Panc1 (cell line): Measurements from ENCODE around the gene SCGB1C2. TPM values are rescaled to one million over a fixed set of nuclear protein-coding genes. Genes with fewer than 3 reads are reported as not detected.

Source experiments
- ATAC-seq: fragments of 200-7000 bp; cut with Tn5 transposase; 2 replicates; pipeline ENCODE4 v1.9.1; 2020; ENCODE audit warnings: mild to moderate bottlenecking, moderate library complexity
- BruUV-seq: library from RNA; stranded (reverse); fragments of 400-500 nt; replicated peaks from 2 replicates; lab custom pipeline; 2021; lab: Mats Ljungman, UMichigan
- CTCF ChIA-PET: fragments of 300-600 bp; sonication (Branson Sonifier 250); formaldehyde crosslinking; loops from one replicate; lab custom pipeline; 2022; ENCODE audit warnings: antibody characterized with exemption; lab: Charles Lee
- POLR2A ChIA-PET: fragments of 300-600 bp; sonication (Branson Sonifier 250); formaldehyde crosslinking; loops from one replicate; lab custom pipeline; 2022; ENCODE audit warnings: antibody characterized with exemption; lab: Charles Lee
- DNase-seq: peaks from one replicate; pipeline ENCODE4 v3.0.0-alpha.2; 2010; ENCODE audit warnings: low read depth, low spot score
- H3K27ac ChIP-seq: 2 replicates; pipeline ENCODE4 v1.5.1; 2011; ENCODE audit warnings: mild to moderate bottlenecking, low read length, inconsistent platforms
- H3K27me3 ChIP-seq: fragments of 200-500 bp; sonication (Bioruptor generic); 2 replicates; pipeline ENCODE4 v1.6.0; 2014; ENCODE audit warnings: low read length, inconsistent platforms; ENCODE audit not compliant: control insufficient read depth, insufficient read depth
- H3K36me3 ChIP-seq: fragments of 200-500 bp; sonication (Bioruptor generic); 2 replicates; pipeline ENCODE4 v1.5.1; 2014; ENCODE audit warnings: inconsistent platforms, mild to moderate bottlenecking, low read length, moderate library complexity; ENCODE audit not compliant: control insufficient read depth, insufficient read depth
- H3K4me1 ChIP-seq: 2 replicates; pipeline ENCODE4 v1.5.1; 2011; ENCODE audit warnings: inconsistent platforms, mild to moderate bottlenecking, low read length, moderate library complexity; ENCODE audit not compliant: control insufficient read depth, insufficient read depth
- H3K4me3 ChIP-seq, 2 experiments: 2 replicates each; pipeline ENCODE4 v1.5.1; 2011 to 2012; ENCODE audit warnings: low read depth in 2 of 2, low read length in 2 of 2, mild to moderate bottlenecking in 2 of 2, inconsistent platforms in 1 of 2, moderate library complexity in 1 of 2
- H3K9me3 ChIP-seq: fragments of 200-500 bp; sonication (Bioruptor generic); 2 replicates; pipeline ENCODE4 v1.5.1; 2014; ENCODE audit warnings: low read depth, mild to moderate bottlenecking, inconsistent platforms, low read length, moderate library complexity; ENCODE audit not compliant: control insufficient read depth, insufficient read depth
- POLR2AphosphoS5 ChIP-seq: IDR thresholded peaks from 2 replicates; pipeline ENCODE4 v1.6.1; 2012; ENCODE audit warnings: mild to moderate bottlenecking, low read depth, low read length, moderate library complexity
- SIN3A ChIP-seq: IDR thresholded peaks from 2 replicates; pipeline ENCODE4 v1.6.1; 2012; ENCODE audit warnings: low read depth, mild to moderate bottlenecking, low read length, moderate library complexity, borderline replicate concordance; ENCODE audit not compliant: insufficient read depth
- TCF7L2 ChIP-seq: IDR thresholded peaks from 2 replicates; pipeline ENCODE4 v1.6.1; 2011; ENCODE audit warnings: mild to moderate bottlenecking, low read depth, low read length, inconsistent platforms
- in situ Hi-C: cut with HindIII; loops from 2 replicates; pipeline ENCODE4 v1.10.0; 2016; ENCODE audit warnings: low sequenced_read_pairs, low pct_unique_long_range_greater_than_20kb
- intact Hi-C: fragments of 100-400 bp; cut with micrococcal nuclease; formaldehyde crosslinking; loops from one replicate; pipeline ENCODE4 v1.10.0; 2022; ENCODE audit not compliant: unreplicated experiment
- total RNA-seq: library from RNA; stranded (reverse); gene quantifications from one replicate; pipeline ENCODE4 v1.2.1, GENCODE V29; 2021; ENCODE audit not compliant: unreplicated experiment
- TF ChIP-seq, protein P1 (sequence below): fragments of 450-650 bp; IDR thresholded peaks from 2 replicates; pipeline ENCODE4 v1.5.1; 2017; ENCODE audit warnings: mild to moderate bottlenecking
- TF ChIP-seq, protein P2 (sequence below), 2 experiments: IDR thresholded peaks; 2 replicates each; pipeline ENCODE4 v1.6.1; 2011 to 2012; ENCODE audit warnings: low read depth in 2 of 2, control low read depth in 1 of 2, low read length in 1 of 2, mild to moderate bottlenecking in 1 of 2, moderate library complexity in 1 of 2; ENCODE audit not compliant: insufficient read depth in 1 of 2

SCGB1C2 gene
- total RNA-seq, 1 experiment from 2014 or later = not detected

DNA sequence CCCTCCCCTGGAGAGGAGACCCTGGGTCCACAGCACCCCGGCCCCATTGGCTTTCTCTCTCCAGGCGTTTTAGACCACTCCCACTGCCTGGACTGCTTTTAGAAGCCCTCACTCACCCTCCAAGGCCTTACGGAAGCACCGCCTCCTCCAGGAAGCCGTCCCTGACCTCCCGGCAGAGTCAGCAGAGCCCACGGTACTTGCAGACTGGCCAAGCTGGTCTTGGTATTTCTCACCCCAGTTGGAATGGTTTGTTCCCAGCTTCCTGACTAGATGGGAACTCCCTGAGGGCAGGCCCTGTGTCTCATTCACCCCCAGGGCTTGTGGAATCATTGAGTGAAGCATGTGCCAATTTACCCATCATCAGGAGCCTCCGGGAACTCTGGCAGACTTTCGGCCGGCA is 9.2 kb downstream of the SCGB1C2 start:
- H3K27ac ChIP-seq = no peak overlapping the region
- TF ChIP-seq, protein P1, sequence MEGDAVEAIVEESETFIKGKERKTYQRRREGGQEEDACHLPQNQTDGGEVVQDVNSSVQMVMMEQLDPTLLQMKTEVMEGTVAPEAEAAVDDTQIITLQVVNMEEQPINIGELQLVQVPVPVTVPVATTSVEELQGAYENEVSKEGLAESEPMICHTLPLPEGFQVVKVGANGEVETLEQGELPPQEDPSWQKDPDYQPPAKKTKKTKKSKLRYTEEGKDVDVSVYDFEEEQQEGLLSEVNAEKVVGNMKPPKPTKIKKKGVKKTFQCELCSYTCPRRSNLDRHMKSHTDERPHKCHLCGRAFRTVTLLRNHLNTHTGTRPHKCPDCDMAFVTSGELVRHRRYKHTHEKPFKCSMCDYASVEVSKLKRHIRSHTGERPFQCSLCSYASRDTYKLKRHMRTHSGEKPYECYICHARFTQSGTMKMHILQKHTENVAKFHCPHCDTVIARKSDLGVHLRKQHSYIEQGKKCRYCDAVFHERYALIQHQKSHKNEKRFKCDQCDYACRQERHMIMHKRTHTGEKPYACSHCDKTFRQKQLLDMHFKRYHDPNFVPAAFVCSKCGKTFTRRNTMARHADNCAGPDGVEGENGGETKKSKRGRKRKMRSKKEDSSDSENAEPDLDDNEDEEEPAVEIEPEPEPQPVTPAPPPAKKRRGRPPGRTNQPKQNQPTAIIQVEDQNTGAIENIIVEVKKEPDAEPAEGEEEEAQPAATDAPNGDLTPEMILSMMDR = no peak
- TF ChIP-seq, protein P2, sequence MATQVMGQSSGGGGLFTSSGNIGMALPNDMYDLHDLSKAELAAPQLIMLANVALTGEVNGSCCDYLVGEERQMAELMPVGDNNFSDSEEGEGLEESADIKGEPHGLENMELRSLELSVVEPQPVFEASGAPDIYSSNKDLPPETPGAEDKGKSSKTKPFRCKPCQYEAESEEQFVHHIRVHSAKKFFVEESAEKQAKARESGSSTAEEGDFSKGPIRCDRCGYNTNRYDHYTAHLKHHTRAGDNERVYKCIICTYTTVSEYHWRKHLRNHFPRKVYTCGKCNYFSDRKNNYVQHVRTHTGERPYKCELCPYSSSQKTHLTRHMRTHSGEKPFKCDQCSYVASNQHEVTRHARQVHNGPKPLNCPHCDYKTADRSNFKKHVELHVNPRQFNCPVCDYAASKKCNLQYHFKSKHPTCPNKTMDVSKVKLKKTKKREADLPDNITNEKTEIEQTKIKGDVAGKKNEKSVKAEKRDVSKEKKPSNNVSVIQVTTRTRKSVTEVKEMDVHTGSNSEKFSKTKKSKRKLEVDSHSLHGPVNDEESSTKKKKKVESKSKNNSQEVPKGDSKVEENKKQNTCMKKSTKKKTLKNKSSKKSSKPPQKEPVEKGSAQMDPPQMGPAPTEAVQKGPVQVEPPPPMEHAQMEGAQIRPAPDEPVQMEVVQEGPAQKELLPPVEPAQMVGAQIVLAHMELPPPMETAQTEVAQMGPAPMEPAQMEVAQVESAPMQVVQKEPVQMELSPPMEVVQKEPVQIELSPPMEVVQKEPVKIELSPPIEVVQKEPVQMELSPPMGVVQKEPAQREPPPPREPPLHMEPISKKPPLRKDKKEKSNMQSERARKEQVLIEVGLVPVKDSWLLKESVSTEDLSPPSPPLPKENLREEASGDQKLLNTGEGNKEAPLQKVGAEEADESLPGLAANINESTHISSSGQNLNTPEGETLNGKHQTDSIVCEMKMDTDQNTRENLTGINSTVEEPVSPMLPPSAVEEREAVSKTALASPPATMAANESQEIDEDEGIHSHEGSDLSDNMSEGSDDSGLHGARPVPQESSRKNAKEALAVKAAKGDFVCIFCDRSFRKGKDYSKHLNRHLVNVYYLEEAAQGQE (IDR thresholded peaks at IDR 0.05; ENCODE audit: insufficient read depth in 1 of 2, low read depth in 2 of 2, low read length in 1 of 2) = no peak
- TF ChIP-seq TCF7L2 (no peak), POLR2AphosphoS5 (no peak), SIN3A (no peak)
- intact Hi-C loops = no loop called here
- POLR2A ChIA-PET = no interaction called here
- no peaks in the 10 kb centered on the region for H3K27me3 ChIP-seq
- CTCF ChIA-PET = no interaction called here
- in situ Hi-C loops = no loop called here
- no TSS peak for BruUV-seq
- DNase-seq (no peak), ATAC-seq (no peak)
- H3K4me3 ChIP-seq = no peak overlapping the region
- no peaks in the 10 kb centered on the region for H3K4me1 ChIP-seq
- H3K36me3 ChIP-seq = no peaks in the 10 kb centered on the region
- no peaks in the 10 kb centered on the region for H3K9me3 ChIP-seq

DNA sequence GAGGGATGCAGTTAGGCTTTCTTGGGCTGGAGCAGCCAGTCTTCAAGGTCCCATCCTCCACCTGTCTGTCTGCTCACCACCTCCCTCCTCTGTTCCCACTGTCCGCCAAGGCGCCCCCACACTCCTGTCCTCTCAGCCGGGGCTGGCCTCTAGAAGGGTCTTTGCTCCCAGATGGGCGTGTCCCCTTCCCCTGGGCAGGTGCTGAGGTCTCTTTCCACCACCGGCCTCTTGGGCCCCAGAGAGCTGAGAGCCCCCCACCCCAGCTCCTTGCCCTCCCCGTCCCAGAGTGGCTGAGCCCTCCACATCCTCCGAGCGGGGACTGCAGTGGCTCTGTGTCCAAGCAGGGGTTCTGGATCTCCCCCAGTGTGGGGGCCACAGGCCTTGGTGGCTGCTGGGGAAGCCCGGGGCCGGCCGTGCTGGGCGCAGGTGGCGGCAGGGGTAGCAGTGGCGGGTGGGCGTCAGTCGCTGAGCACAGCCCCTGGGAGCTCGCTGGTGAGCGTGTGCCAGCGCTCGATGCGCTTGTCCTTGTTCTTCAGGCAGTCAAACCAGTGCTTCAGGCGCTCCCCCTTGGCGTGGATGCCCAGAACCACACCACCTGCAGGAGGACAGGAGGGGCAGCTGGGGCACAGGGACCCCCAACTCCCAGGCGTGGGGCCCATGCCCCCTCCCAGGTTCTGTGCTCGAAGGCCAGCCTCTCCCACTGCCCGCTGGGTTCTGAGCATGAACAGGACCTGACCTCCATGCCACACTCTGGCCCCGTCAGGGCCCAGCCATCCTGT is 9.8 kb downstream of the SCGB1C2 start:
- H3K36me3 ChIP-seq = no peaks in the 10 kb centered on the region
- H3K4me1 ChIP-seq = no peaks in the 10 kb centered on the region
- no TSS peak for BruUV-seq
- DNase-seq (no peak), ATAC-seq (no peak)
- ChIA-PET POLR2A (no interaction called here), CTCF (no interaction called here)
- no peaks in the 10 kb centered on the region for H3K27me3 ChIP-seq
- TF ChIP-seq, protein P2 (IDR thresholded peaks at IDR 0.05; ENCODE audit: insufficient read depth in 1 of 2, low read depth in 2 of 2, low read length in 1 of 2) = no peak
- TF ChIP-seq, protein P1 = no peak
- TF ChIP-seq SIN3A (no peak), TCF7L2 (no peak), POLR2AphosphoS5 (no peak)
- intact Hi-C loops (no loop called here), in situ Hi-C loops (no loop called here)
- no peak overlapping the region for H3K27ac ChIP-seq
- H3K4me3 ChIP-seq = no peak overlapping the region
- no peaks in the 10 kb centered on the region for H3K9me3 ChIP-seq
